Lower leg skin (tissue), 4 donors: ENCODE measurements around the gene DCD. TPM values are rescaled to one million over a fixed set of nuclear protein-coding genes. Genes with fewer than 3 reads are reported as not detected.

ENCODE experiments used
- DNase-seq, 2 donors: peaks; one replicate each; pipeline ENCODE4 v3.0.0-alpha.2; 2019; ENCODE audit warnings: low spot score in 2 of 2
- H3K4me3 ChIP-seq: fragments of 200-600 bp; sonication (generic); 2 replicates; pipeline ENCODE4 v1.5.1; 2017; ENCODE audit warnings: mild to moderate bottlenecking, low read depth; ENCODE audit not compliant: poor library complexity, severe bottlenecking
- CTCF ChIP-seq, 3 donors: fragments of 450-650 bp; IDR thresholded peaks; one replicate each; pipeline ENCODE4 v1.5.1; 2016; ENCODE audit warnings: antibody characterized with exemption in 3 of 3, mild to moderate bottlenecking in 3 of 3, moderate library complexity in 2 of 3
- POLR2A ChIP-seq, 2 donors: fragments of 450-650 bp; IDR thresholded peaks; one replicate each; pipeline ENCODE4 v1.6.1; 2016 to 2017; ENCODE audit warnings: antibody characterized with exemption in 2 of 2, mild to moderate bottlenecking in 1 of 2, moderate library complexity in 1 of 2
- WGBS, 2 donors: methylation state at CpG; one replicate each; pipeline ENCODE4 v1.1.5; 2018; 5-methylcytosine and 5-hydroxymethylcytosine counted together
- intact Hi-C: fragments of 100-400 bp; cut with DNase I; formaldehyde crosslinking; loops from one replicate; pipeline ENCODE4 v1.15.0; 2023; ENCODE audit warnings: low total_unique reads
- total RNA-seq, 4 donors: library from RNA; depleted of rRNA; stranded (reverse); fragments of >200 nt; gene quantifications; one replicate each; pipeline ENCODE4 v1.1.0, GENCODE V29; 2016

The DCD gene
- total RNA-seq, 4 donors from 2014 or later = 449 to 9,764 (median 1,589) TPM

GRCh38 chr12:54631988-54632728, 16.0 kb downstream of the DCD start:
- 53 to 57% methylated on average over 8 of the region's 8 CpGs for WGBS, 2 donors
- no peak overlapping the region for H3K4me3 ChIP-seq
- DNase-seq = no peak
- TF ChIP-seq POLR2A (IDR thresholded peaks at IDR 0.05) = no peak
- no peak for TF ChIP-seq CTCF (IDR thresholded peaks at IDR 0.05)
- intact Hi-C loops = no loop called here

GRCh38 chr12:54631551-54631950, 16.6 kb downstream of the DCD start:
- DNase-seq = no peak
- TF ChIP-seq CTCF (IDR thresholded peaks at IDR 0.05) = no peak
- no peak for TF ChIP-seq POLR2A (IDR thresholded peaks at IDR 0.05)
- H3K4me3 ChIP-seq = no peak overlapping the region
- 56 to 63% methylated on average over 5 of the region's 5 CpGs for WGBS, 2 donors
- intact Hi-C loops = no loop called here

GRCh38 chr12:54629925-54630324, 18.2 kb downstream of the DCD start:
- intact Hi-C loops = no loop called here

GRCh38 chr12:54628186-54628846, 19.8 kb downstream of the DCD start:
- TF ChIP-seq CTCF (IDR thresholded peaks at IDR 0.05) (no peak), POLR2A (IDR thresholded peaks at IDR 0.05) (no peak)
- 91 to 94% methylated on average over 3 of the region's 3 CpGs for WGBS, 2 donors
- peak in 1 of 2 donors; percentile 6 for DNase-seq
- intact Hi-C loops = no loop called here
- no peak overlapping the region for H3K4me3 ChIP-seq

More at GRCh38 chr12:54629925-54630324, 18.2 kb downstream of the DCD start:
- no peak for TF ChIP-seq CTCF (IDR thresholded peaks at IDR 0.05)
- TF ChIP-seq POLR2A (IDR thresholded peaks at IDR 0.05) = no peak
- no peak overlapping the region for H3K4me3 ChIP-seq
- 83 to 88% methylated on average over 2 of the region's 2 CpGs for WGBS, 2 donors
- no peak for DNase-seq

GRCh38 chr12:54627304-54627703, 20.9 kb downstream of the DCD start:
- peak in 1 of 2 donors; percentile 21 for DNase-seq
- WGBS, 2 donors = 79 to 93% methylated on average over 3 of the region's 3 CpGs
- intact Hi-C loops = no loop called here
- TF ChIP-seq POLR2A (IDR thresholded peaks at IDR 0.05) (no peak), CTCF (IDR thresholded peaks at IDR 0.05) (no peak)
- H3K4me3 ChIP-seq = no peak overlapping the region
